Measurements from ENCODE around the gene RALB.

Gene RALB

GRCh38 chr2:120225549-120226065 is 27.0 kb upstream of the RALB start:
- no peak for DNase-seq (ENCODE audit: low read depth)
- H3K4me3 ChIP-seq (ENCODE audit: low read depth, low read length) = no peak overlapping the region
- TF ChIP-seq CTCF (IDR thresholded peaks at IDR 0.05; ENCODE audit: low read depth, low read length, missing control alignments) = no peak
- in situ Hi-C loops (cut with HindIII; ENCODE audit: low sequenced_read_pairs) = no loop called here

- DNase-seq (ENCODE audit: low read depth) = no peak
- no peak overlapping the region for H3K4me3 ChIP-seq (ENCODE audit: low read depth, low read length)
- no peak for TF ChIP-seq CTCF (IDR thresholded peaks at IDR 0.05; ENCODE audit: low read depth, low read length, missing control alignments)
- in situ Hi-C loops (cut with HindIII; ENCODE audit: low sequenced_read_pairs) = no loop called here
Measured at GRCh38 chr2:120226316-120226715, 26.3 kb upstream of the RALB start.

- in situ Hi-C loops (cut with HindIII; ENCODE audit: low sequenced_read_pairs) = no loop called here
- DNase-seq (ENCODE audit: low read depth) = no peak
- TF ChIP-seq CTCF (IDR thresholded peaks at IDR 0.05; ENCODE audit: low read depth, low read length, missing control alignments) = no peak
- no peak overlapping the region for H3K4me3 ChIP-seq (ENCODE audit: low read depth, low read length)
Measured at GRCh38 chr2:120227111-120227991, 25.3 kb upstream of the RALB start.

GRCh38 chr2:120228503-120228902 is 24.1 kb upstream of the RALB start:
- TF ChIP-seq CTCF (IDR thresholded peaks at IDR 0.05; ENCODE audit: low read depth, low read length, missing control alignments) = no peak
- H3K4me3 ChIP-seq (ENCODE audit: low read depth, low read length) = no peak overlapping the region
- in situ Hi-C loops (cut with HindIII; ENCODE audit: low sequenced_read_pairs) = no loop called here
- no peak for DNase-seq (ENCODE audit: low read depth)

GRCh38 chr2:120229341-120229740 is 23.3 kb upstream of the RALB start:
- in situ Hi-C loops (cut with HindIII; ENCODE audit: low sequenced_read_pairs) = no loop called here
- no peak for TF ChIP-seq CTCF (IDR thresholded peaks at IDR 0.05; ENCODE audit: low read depth, low read length, missing control alignments)
- DNase-seq (ENCODE audit: low read depth) = no peak
- H3K4me3 ChIP-seq (ENCODE audit: low read depth, low read length) = no peak overlapping the region

GRCh38 chr2:120230515-120231471 is 21.9 kb upstream of the RALB start:
- H3K4me3 ChIP-seq (ENCODE audit: low read depth, low read length) = no peak overlapping the region
- in situ Hi-C loops (cut with HindIII; ENCODE audit: low sequenced_read_pairs) = no loop called here

More at GRCh38 chr2:120230515-120231471, 21.9 kb upstream of the RALB start:
- TF ChIP-seq CTCF (IDR thresholded peaks at IDR 0.05; ENCODE audit: low read depth, low read length, missing control alignments) = no peak
- DNase-seq (ENCODE audit: low read depth) = no peak

Data from astrocyte of the cerebellum (primary cell).